HG02798 (cell line): ENCODE results near the gene TK2.

Source experiments
- ATAC-seq: cut with Tn5 transposase; IDR thresholded peaks from one replicate; pipeline ENCODE4 v1.9.1; 2021; ENCODE audit warnings: mild to moderate bottlenecking; ENCODE audit not compliant: unreplicated experiment, poor library complexity

TK2 gene

GRCh38 chr16:66548868-66549267 lies 1.1 kb downstream of the TK2 start:
- ATAC-seq = no peak

DNA sequence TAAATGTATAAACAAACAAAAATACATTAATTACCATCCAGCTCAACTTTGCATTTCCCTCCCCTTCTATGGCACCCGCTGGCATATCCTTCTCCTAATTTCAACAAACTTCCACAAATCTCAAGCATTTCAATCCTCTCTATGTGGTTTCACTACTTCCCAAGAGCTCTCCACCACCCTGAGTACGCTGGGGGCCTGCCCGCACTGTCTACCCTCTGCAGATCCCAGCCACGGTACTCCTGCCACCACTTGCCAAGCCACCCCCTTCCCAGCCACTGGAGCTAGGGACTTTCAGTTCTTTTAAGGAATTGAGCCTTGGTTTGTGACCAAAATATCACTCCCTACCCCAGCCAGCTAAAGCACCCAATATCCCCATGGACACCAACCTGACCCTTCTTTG lies 1.9 kb downstream of the TK2 start:
- ATAC-seq = no peak

- ATAC-seq = no peak
These were observed 2.6 kb downstream of the TK2 start for GRCh38 chr16:66547101-66547989.

GRCh38 chr16:66544016-66544757 lies 5.7 kb downstream of the TK2 start:
- no peak for ATAC-seq

GRCh38 chr16:66543541-66543940 lies 6.4 kb downstream of the TK2 start:
- no peak for ATAC-seq

DNA sequence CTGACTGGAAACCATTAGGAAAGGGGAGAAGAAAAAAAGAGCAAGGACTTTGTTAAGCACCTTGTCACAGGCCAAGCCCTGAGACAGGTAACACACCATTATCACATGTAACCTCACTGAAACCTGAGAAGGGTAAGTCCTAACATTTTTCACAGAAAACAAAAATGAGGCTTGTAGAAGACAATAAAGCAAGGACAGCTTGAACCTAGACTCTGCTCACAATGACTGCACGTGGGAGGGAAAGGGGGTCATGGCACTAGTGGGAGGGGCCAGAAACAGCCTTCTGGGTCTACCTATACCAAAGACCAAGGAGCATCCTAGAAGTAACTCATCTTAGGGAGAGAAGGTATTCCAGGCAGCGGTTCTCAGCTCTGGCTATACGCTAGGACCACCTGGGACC lies 7.5 kb downstream of the TK2 start:
- no peak for ATAC-seq

- ATAC-seq = no peak
These were observed 8.2 kb downstream of the TK2 start for GRCh38 chr16:66541388-66542355.

DNA sequence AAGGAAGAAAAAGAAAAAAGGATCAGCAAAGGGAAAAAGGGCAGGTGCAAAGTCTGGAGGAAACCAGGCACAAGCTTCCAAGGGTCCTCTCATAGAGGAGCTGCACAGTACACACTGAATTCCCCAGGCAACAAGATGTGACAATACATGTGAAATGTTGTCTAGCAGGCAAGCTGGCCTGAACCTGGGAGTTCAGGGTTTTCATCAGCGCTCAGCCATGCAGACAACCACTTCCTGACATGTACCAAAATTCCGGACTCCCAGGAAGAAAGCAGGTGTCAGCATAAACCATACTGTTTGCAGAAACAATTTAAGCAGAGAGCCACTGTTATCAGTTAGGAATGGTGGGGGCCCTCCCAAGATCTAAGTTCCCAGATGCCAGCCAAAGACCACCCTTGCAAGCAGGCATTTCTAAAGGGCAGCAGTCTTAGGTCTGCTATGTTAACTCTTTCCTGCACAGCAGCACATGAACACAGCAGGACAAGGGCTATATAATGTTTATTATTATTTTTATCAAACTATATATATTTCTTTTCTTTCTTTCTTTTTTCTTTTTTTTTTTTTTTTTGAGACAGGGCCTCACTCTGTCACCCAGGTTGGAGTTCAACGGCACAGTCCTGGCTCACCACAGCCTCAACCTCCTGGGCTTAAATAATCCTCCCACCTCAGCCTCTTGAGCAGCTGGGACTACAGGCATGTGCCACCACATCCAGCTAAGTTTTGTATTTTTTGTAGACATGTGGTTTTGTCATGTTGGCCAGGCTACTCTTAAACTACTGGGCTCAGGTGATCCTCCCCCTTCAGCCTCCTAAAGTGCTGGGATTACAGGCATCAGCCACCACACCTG lies 10.1 kb downstream of the TK2 start:
- ATAC-seq = peak; percentile 55

- no peak for ATAC-seq
These were observed 11.0 kb downstream of the TK2 start for GRCh38 chr16:66538910-66539309.

- no peak for ATAC-seq
These were observed 12.7 kb downstream of the TK2 start for GRCh38 chr16:66537236-66537635.

GRCh38 chr16:66536525-66536924 lies 13.4 kb downstream of the TK2 start:
- ATAC-seq = no peak

GRCh38 chr16:66534376-66534799 lies 15.5 kb downstream of the TK2 start:
- ATAC-seq = no peak

GRCh38 chr16:66529475-66529874 lies 20.4 kb downstream of the TK2 start:
- ATAC-seq = no peak

GRCh38 chr16:66528294-66528693 lies 21.6 kb downstream of the TK2 start:
- ATAC-seq = no peak

GRCh38 chr16:66525396-66526180 lies 24.3 kb downstream of the TK2 start:
- no peak for ATAC-seq

GRCh38 chr16:66524601-66525164 lies 25.2 kb downstream of the TK2 start:
- ATAC-seq = peak; percentile 67

- peak; percentile 54 for ATAC-seq
These were observed 26.0 kb downstream of the TK2 start for GRCh38 chr16:66523861-66524354.
